IPS-NIHi7 (cell line): ENCODE results near the gene LYPD5.
"Not testable (repeated sequence)": the region's sequence is repeated elsewhere in the genome, so short reads cannot be mapped to it uniquely, and the experiment has no call there.

Experiments
- DNase-seq: peaks from one replicate; pipeline ENCODE4 v3.0.0; 2012; ENCODE audit warnings: mixed read lengths; ENCODE audit errors: extremely low spot score

Gene LYPD5

GRCh38 chr19:43802216-43802951 lies at the start of gene LYPD5:
TSS of gene LYPD5 (minus strand) at chr19:43802447. CDS start at chr19:43802380, 67 bp downstream.
- no peak for DNase-seq

- no peak for DNase-seq
These were observed 46.6 kb upstream of the LYPD5 start for GRCh38 chr19:43848821-43849220.

GRCh38 chr19:43847884-43848283 lies 45.6 kb upstream of the LYPD5 start:
- no peak for DNase-seq

GRCh38 chr19:43847246-43847645 lies 45.0 kb upstream of the LYPD5 start:
- no peak for DNase-seq

- no peak for DNase-seq
These were observed 39.8 kb upstream of the LYPD5 start for GRCh38 chr19:43842007-43842406.

GRCh38 chr19:43839139-43839538 lies 36.9 kb upstream of the LYPD5 start:
- DNase-seq = no peak

- DNase-seq = peak; percentile 97
These were observed 24.8 kb upstream of the LYPD5 start, which contains the start of gene ZNF283 for GRCh38 chr19:43826787-43827754. TSS of gene ZNF283 (plus strand) at chr19:43827321. CDS start at chr19:43833505, 6,184 bp downstream.

GRCh38 chr19:43824572-43824971 lies 22.3 kb upstream of the LYPD5 start:
- DNase-seq = not testable (repeated sequence)

- DNase-seq = not testable (repeated sequence)
These were observed 21.6 kb upstream of the LYPD5 start for GRCh38 chr19:43823856-43824255.

- DNase-seq = no peak
These were observed 18.6 kb upstream of the LYPD5 start for GRCh38 chr19:43820884-43821215.

GRCh38 chr19:43820098-43820883 lies 18.0 kb upstream of the LYPD5 start:
- DNase-seq = peak; percentile 13

GRCh38 chr19:43818500-43818899 lies 16.3 kb upstream of the LYPD5 start:
- DNase-seq = no peak

GRCh38 chr19:43817454-43817853 lies 15.2 kb upstream of the LYPD5 start:
- DNase-seq = not testable (repeated sequence)

- no peak for DNase-seq
These were observed 12.6 kb upstream of the LYPD5 start for GRCh38 chr19:43814663-43815352.

GRCh38 chr19:43812688-43813087 lies 10.4 kb upstream of the LYPD5 start:
- DNase-seq = no peak

- DNase-seq = no peak
These were observed 10.0 kb upstream of the LYPD5 start for GRCh38 chr19:43812259-43812658.

GRCh38 chr19:43811837-43812236 lies 9.6 kb upstream of the LYPD5 start:
- no peak for DNase-seq

GRCh38 chr19:43809762-43810696 lies 7.8 kb upstream of the LYPD5 start:
- DNase-seq = peak; percentile 43

GRCh38 chr19:43807651-43808050 lies 5.4 kb upstream of the LYPD5 start:
- no peak for DNase-seq

- DNase-seq = no peak
These were observed 4.6 kb upstream of the LYPD5 start for GRCh38 chr19:43806848-43807247.
